Measurements from ENCODE around the gene MYOM1. TPM values are rescaled to one million over a fixed set of nuclear protein-coding genes. Genes with fewer than 3 reads are reported as not detected.

The MYOM1 gene
- polyA plus RNA-seq, 3 donors = 4.8 to 17.2 (median 5.1) TPM

DNA sequence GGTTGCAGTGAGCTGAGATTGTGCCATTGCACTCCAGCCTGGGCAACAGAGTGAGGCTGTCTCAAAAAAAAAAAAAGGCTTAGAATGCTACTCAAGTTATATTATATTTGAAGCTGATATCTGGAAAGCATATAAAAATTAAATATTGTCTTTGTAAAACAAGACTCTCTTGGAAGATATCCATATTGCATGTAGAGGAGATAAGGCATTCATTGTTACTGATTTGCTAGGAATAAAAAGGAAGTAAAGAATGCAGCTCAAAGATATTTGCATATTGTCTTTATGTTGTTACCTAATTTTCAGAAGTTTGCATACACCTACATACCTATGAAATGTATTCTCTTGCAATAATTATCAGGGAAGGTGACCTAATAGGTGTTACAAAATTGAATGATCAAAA lies 79.4 kb downstream of the MYOM1 start:
- no peak overlapping the region for H3K27ac ChIP-seq (ENCODE audit: low read depth, low read length)

DNA sequence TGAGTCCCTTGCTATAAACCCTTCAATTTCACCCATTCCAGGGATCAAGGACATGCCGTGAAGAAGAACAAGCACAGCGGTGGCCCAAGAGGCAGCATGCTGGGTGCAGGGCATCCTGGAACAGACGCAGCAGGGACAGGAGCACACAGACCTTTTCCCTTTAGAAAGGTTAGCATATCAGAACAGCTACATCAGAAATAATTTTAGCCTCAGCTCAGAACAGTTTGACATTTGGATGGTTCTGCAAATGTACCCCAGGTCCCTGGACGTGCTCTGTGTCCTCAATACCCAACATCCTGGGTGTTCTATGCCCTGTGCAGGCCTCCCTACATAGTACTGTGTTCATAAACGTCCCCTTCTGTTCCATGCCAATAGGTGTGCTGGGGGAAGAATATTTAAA lies 80.4 kb downstream of the MYOM1 start:
- H3K27ac ChIP-seq (ENCODE audit: low read depth, low read length) = no peak overlapping the region
- WGBS, 3 donors = 90 to 93% (median 92%) methylated on average over 5 of the region's 5 CpGs

- 51 to 89% (median 81%) methylated on average over 11 of the region's 11 CpGs for WGBS, 3 donors
- no peak overlapping the region for H3K27ac ChIP-seq (ENCODE audit: low read depth, low read length)
These were observed 81.3 kb downstream of the MYOM1 start for GRCh38 chr18:3138274-3138975.

DNA sequence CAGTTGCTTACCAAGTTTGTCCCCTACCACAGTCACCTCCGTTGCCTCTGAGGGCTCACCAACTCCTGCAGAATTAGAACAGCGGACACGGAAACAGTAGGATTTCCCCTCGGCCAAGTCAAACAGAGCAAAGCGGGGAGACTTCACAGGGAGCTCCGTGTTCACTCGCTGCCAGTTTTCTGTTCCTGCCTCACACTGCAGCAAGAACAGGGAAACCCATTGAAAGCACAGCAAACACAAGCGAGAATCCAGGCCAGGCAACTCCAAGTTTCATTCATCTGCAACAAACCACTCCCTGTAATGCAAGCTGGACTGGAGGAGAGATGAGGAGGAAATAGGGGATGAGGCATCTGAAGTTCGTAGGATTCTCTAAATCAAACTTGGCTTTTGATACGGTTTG lies 84.2 kb downstream of the MYOM1 start:
- no peak overlapping the region for H3K27ac ChIP-seq (ENCODE audit: low read depth, low read length)
- WGBS, 3 donors = 85 to 92% (median 88%) methylated on average over 10 of the region's 10 CpGs

DNA sequence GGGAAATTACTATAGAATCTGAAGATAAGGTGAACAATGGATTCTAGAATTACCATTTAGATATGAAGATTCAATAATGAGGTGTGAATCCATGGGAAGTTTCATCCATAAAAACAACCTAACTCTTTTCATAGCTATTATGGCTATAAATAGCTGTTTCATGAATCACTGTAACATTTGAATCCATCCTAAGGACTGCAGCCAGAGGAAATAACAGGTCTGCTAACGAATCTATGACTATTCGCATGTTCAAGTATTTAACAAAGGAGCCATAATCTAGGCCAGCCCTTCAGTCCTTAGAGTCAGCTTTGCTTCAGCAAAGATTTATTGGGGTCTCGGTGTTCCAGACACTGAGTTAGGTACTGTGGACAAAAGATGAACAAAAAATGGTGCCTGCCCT lies 87.1 kb downstream of the MYOM1 start:
- no peak overlapping the region for H3K27ac ChIP-seq (ENCODE audit: low read depth, low read length)
- WGBS, 3 donors = 90 to 94% (median 92%) methylated on average over 3 of the region's 3 CpGs

DNA sequence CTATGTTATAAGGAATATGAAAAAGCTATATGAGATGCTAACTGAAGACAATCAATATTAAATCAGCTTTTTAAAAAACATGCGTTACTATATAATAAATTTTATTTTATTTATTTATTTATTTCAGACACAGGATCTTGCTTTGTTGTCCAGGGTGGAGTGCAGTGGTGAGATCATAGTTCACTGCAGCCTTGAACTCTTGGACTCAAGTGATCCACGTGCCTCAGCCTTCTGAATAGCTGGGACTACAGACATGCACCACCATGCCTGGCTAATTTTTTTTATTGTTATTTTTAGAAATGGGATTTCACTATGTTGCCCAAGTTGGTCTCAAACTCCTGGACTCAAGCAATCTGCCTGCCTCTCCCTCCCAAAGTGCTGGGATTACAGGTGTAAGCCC lies 89.4 kb downstream of the MYOM1 start:
- 34 to 58% (median 55%) methylated on average over 2 of the region's 2 CpGs for WGBS, 3 donors
- no peak overlapping the region for H3K27ac ChIP-seq (ENCODE audit: low read depth, low read length)

- H3K27ac ChIP-seq (ENCODE audit: low read depth, low read length) = no peak overlapping the region
- 27 to 37% (median 28%) methylated on average over 16 of the region's 16 CpGs for WGBS, 3 donors
These were observed 90.5 kb downstream of the MYOM1 start for GRCh38 chr18:3129053-3129864.

DNA sequence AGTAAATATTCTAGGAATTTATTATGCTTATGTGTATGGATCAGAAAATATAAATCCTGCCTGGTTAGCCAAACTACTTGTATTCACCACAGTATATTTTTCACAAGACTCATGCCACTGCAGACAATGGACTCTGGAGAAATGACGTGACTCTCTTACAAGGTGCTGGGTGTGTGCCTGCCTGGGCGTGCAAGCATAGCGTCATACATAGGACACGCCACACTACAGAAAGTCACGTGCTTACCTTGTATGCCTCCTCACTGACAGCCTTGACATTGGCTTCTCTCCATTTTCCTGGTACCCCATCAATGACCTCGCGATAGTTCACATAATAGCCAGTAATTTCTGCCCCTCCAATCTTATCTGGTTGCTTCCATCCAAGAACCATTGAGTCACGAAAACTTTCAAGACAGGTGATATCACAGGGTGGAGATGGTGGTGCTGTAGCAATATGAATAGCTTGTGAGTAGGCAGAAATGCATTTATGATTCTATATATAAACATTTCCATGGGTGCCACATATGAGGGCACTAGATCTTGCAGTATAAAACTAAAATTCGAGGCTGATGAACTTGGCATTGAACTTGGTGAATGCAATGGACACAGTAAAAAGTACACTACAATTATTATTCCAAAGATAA lies 93.2 kb downstream of the MYOM1 start:
- no peak overlapping the region for H3K27ac ChIP-seq (ENCODE audit: low read depth, low read length)
- 92 to 95% (median 94%) methylated on average over 9 of the region's 9 CpGs for WGBS, 3 donors

GRCh38 chr18:3124822-3125221 lies 94.9 kb downstream of the MYOM1 start:
- 97 to 100% (median 98%) methylated on average over 1 of the region's 1 CpG for WGBS, 3 donors

DNA sequence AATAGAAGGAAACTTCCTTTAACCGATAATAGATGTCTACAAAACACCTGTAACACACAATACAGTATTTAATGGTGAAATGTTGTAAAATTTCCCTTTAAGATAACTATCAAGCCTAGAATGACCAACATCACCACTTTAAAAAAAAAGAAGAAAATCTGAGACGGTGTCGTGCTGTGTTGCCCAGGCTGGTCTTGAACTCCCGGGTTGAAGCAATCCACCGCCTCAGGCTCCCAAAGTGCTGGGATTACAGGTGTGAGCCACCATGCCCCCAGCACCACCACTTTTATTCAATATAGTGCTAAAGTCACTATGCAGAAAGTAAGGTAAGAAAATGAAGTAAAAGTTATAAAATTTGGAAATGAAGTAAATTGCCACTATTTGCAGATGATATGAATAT lies 96.9 kb downstream of the MYOM1 start:
- 95 to 96% (median 96%) methylated on average over 5 of the region's 5 CpGs for WGBS, 3 donors
- H3K27ac ChIP-seq (ENCODE audit: low read depth, low read length) = no peak overlapping the region

More at GRCh38 chr18:3124822-3125221, 94.9 kb downstream of the MYOM1 start:
- no peak overlapping the region for H3K27ac ChIP-seq (ENCODE audit: low read depth, low read length)

DNA sequence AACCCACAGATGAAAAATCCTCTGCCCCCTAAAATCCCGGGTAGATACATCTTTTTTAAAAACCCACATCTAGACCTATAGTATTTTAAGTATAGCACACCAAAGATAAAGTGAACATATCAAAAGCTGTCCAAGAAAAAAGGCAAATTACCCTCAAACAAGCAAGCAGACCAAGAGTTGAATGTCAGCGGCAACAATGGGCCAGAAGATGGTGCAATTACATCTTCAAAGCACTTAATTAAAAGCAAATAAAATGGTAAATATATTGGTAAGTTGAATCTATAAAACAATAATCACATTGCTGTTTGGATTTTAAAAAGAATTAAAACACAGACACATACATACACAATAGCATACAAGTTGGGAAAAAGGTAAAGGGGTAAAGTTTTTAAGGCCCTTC lies 98.5 kb downstream of the MYOM1 start:
- 66 to 72% (median 70%) methylated on average over 2 of the region's 2 CpGs for whole genome bisulfite sequencing, 3 donors
- H3K27ac ChIP-seq (ENCODE audit: low read depth, low read length) = no peak overlapping the region

GRCh38 chr18:3120356-3120755 lies 99.4 kb downstream of the MYOM1 start:
- WGBS, 3 donors = 52 to 70% (median 66%) methylated on average over 9 of the region's 9 CpGs
- H3K27ac ChIP-seq (ENCODE audit: low read depth, low read length) = no peak overlapping the region

GRCh38 chr18:3119401-3120341 lies 100.1 kb downstream of the MYOM1 start:
- no peak overlapping the region for H3K27ac ChIP-seq (ENCODE audit: low read depth, low read length)
- 93 to 95% (median 93%) methylated on average over 12 of the region's 12 CpGs for WGBS, 3 donors

DNA sequence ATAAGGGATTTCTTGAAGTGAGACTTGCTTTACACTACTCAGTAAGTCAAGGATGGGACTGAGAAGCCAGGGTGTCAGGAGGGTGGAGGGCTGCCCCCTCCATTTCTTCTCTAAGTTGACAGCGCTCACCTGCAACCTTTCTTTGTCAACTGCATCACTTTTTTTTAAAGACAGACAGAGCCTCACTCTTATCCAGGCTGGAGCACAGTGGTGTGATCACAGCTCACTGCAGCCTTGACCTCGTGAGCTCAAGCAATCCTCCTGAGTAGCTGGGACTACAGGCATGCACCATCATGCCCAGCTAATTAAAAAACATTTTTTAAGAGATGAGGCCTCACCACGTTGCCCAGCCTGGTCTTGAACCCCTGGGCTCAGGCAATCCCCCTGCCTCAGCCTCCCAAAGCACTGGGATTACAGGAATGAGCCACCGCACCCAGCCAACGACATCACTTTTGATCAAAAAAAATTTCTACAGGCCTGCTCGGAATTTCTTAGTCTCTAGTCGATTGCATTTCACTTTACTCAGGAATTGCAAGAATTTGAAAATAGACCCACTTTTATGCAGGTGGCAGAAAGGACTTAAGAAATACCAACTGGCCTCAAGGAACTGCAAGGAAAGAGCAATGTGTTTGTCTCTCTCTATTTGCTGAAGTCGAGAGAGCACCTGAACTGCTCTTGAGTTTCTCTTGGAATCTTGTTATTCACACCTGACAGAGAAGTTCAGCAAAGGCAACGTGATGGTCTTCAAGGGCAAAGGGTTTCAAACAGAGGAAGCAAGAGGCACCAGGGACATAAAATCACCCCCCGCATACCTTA lies 101.4 kb downstream of the MYOM1 start:
- no peak overlapping the region for H3K27ac ChIP-seq (ENCODE audit: low read depth, low read length)

DNA sequence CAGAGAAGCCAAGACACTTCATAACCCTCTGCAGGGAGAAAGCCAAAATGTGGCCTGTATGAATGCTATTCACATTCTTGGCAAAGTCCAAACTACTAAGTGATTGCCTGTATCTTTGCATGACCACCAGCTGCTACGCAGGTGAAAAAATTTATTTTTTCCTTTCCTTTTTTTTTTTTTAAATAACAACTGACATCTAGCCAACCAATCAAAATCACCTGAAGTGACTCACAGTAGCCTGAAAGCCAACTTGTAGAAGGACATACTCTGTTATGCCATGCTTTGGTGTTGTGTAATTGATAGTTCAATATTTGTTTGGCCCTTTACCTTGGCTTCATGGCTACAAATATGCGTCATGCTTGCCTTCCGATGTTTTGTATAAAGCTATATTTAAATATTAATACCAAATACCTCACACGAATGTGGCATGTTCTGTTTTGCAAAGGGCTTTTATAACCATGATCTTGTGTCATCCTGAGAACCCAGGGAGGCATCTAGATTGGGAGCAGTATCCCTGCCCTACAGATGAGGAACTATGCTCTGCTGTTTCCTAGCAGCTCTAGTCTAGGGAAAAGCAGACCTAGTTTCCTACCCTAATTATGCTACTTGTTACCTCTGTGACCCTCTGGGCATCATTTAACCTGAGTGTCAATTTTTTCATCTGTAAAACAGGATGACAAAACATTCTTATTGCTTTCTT lies 102.1 kb downstream of the MYOM1 start:
- H3K27ac ChIP-seq (ENCODE audit: low read depth, low read length) = no peak overlapping the region
- WGBS, 3 donors = 33 to 87% (median 87%) methylated on average over 4 of the region's 4 CpGs

More for the DNA sequence above, 101.4 kb downstream of the MYOM1 start:
- WGBS, 3 donors = 74 to 87% (median 87%) methylated on average over 10 of the region's 10 CpGs

GRCh38 chr18:3115447-3116030 lies 104.2 kb downstream of the MYOM1 start:
- WGBS, 3 donors = 68 to 92% (median 78%) methylated on average over 7 of the region's 7 CpGs
- H3K27ac ChIP-seq (ENCODE audit: low read depth, low read length) = no peak overlapping the region

- H3K27ac ChIP-seq (ENCODE audit: low read depth, low read length) = no peak overlapping the region
- WGBS, 3 donors = 63 to 64% (median 63%) methylated on average over 3 of the region's 3 CpGs
These were observed 105.3 kb downstream of the MYOM1 start for GRCh38 chr18:3114451-3114850.
